Mammary epithelial cell (primary cell): ENCODE data around the gene BRD3.

Source experiments
- EZH2 ChIP-seq: IDR thresholded peaks from 2 replicates; pipeline ENCODE4 v1.6.1; 2012; ENCODE audit warnings: low read length, inconsistent platforms, borderline replicate concordance
- TF ChIP-seq, protein P1 (sequence below), 2 donors: IDR thresholded peaks in 1 of 2; conservative IDR thresholded peaks in 1 of 2; 2 replicates each; pipeline ENCODE4 v1.5.1; 2011 to 2012; ENCODE audit warnings: inconsistent platforms in 2 of 2, low read length in 2 of 2, mild to moderate bottlenecking in 2 of 2, control low read depth in 1 of 2, low read depth in 1 of 2; ENCODE audit not compliant: insufficient read depth in 1 of 2; ENCODE audit errors: extremely low read depth in 1 of 2

DNA sequence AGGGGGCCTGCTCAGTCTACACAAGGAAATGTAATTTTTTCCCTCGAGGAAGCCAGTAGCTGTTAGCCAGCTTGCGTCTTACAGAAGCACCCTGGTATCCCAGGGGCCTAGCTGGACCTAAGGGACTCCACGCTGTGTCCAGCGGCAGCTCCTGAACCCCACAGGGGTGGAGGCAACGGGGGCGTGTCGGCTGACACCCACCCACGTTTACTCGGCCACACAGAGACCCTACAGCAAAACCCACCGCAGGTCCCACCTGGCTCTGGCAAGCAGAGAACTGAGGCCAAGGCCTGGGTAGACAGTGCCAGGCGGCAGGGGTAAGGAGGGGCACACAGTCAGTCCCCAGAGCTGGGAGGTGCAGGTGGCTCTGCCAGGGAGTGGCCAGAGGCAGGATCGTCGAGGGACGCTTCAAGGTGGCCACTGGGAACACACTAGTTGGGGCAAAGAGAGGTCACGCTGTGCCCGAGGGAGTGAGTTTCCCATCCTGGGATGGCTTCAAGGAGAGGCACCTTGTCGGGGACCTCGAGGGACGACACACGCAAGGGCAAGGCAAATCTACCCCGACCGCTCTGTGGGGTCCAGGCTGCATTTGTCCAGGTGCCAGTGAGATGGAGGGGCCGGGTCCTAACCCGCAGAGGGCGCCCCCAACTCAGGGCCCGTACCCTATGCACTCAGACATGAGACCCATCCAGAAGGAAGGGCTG, 21.8 kb downstream of the BRD3 start:
- TF ChIP-seq EZH2, result no peak
- TF ChIP-seq, protein P1, sequence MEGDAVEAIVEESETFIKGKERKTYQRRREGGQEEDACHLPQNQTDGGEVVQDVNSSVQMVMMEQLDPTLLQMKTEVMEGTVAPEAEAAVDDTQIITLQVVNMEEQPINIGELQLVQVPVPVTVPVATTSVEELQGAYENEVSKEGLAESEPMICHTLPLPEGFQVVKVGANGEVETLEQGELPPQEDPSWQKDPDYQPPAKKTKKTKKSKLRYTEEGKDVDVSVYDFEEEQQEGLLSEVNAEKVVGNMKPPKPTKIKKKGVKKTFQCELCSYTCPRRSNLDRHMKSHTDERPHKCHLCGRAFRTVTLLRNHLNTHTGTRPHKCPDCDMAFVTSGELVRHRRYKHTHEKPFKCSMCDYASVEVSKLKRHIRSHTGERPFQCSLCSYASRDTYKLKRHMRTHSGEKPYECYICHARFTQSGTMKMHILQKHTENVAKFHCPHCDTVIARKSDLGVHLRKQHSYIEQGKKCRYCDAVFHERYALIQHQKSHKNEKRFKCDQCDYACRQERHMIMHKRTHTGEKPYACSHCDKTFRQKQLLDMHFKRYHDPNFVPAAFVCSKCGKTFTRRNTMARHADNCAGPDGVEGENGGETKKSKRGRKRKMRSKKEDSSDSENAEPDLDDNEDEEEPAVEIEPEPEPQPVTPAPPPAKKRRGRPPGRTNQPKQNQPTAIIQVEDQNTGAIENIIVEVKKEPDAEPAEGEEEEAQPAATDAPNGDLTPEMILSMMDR (conservative IDR thresholded peaks at IDR 0.05 in 1 of 2, IDR thresholded peaks at IDR 0.05 in 1 of 2; ENCODE audit: extremely low read depth in 1 of 2, insufficient read depth in 1 of 2, low read depth in 1 of 2, low read length in 2 of 2), result no peak
